ENCODE data around the gene OSBPL10.
"Not testable (repeated sequence)": the region's sequence is repeated elsewhere in the genome, so short reads cannot be mapped to it uniquely, and the experiment has no call there.

The OSBPL10 gene

GRCh38 chr3:31882431-31882830 lies 98.6 kb downstream of the OSBPL10 start:
- no peak for DNase-seq

- no peak for DNase-seq
These were observed 100.5 kb downstream of the OSBPL10 start for GRCh38 chr3:31880482-31881078.

- DNase-seq, result peak; percentile 64
These were observed 101.0 kb downstream of the OSBPL10 start for GRCh38 chr3:31880020-31880419.

DNA sequence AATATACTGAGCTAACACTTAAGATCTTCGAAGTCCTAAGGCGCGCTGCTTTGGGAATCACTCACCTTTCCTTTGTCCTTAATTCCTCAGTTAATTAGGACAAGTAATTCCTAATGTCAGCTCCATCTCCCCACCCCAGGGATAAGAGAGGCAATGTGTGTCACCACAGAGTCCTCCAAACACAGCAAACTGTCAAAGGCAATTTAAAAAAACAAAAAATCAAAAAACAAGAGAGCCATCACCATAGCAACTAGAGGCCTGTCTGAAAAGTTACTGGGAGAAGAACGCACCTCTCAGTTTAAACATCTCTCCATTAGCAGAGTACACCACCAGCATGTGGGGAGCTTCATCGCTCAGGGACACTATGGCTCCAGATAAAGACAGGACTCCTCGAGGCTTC lies 101.7 kb downstream of the OSBPL10 start:
- DNase-seq, result no peak

DNA sequence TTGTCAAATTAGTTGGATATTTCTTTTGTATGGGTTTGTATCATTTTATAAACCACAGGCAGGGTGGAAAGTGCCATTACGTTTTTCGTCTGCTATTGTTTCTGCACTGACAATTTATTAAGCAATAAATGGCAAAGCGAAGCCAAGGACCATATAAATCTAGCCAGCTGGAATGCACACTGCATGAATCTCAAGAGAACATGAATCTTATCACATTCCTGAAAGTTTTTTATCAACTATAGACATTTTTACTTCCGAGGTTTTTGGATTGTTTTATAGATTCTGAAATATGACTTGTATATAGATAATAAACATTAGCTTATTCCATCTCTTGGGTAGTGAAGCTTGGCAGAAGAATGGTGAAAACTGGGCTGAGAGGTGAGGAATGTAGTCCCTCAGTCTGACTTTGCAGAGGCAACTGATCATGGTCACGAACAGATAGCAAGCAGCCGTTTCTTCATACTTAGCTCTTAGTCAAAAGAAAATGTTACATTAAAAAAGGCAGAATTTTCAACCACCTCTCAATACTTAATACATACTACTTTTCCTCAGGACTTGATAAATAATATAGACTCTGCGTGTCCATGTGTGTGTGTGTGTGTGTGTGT lies 102.7 kb downstream of the OSBPL10 start:
- DNase-seq, result no peak

GRCh38 chr3:31876331-31876730 lies 104.7 kb downstream of the OSBPL10 start:
- DNase-seq, result no peak

- DNase-seq, result no peak
These were observed 105.6 kb downstream of the OSBPL10 start for GRCh38 chr3:31875437-31875836.

DNA sequence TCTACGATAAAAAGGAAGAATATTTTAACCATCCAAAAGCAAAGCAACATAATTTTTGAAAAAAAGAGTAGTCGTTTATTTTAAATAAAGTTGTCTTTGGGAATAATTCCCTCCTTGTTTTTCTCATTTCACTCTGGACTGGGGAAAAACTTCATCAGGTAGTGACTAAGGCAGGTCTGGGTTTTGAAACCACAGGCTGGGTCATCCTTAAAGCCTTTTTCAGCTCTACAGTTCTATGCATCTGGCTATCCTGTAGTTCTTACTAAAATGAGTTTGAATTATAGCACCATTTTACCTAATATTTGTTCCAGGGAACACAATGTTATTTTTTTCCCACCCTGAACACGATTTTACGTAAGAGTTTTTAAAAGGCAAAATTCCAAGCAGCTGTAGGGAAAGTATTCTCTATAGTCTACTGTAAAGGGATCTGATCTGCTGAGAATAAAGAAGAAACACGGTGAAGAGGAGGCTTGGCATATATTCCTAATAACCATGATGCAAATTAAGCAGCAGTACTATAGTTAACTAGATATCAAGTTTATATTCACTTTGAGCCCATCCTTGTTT lies 107.7 kb downstream of the OSBPL10 start:
- DNase-seq, result no peak

DNA sequence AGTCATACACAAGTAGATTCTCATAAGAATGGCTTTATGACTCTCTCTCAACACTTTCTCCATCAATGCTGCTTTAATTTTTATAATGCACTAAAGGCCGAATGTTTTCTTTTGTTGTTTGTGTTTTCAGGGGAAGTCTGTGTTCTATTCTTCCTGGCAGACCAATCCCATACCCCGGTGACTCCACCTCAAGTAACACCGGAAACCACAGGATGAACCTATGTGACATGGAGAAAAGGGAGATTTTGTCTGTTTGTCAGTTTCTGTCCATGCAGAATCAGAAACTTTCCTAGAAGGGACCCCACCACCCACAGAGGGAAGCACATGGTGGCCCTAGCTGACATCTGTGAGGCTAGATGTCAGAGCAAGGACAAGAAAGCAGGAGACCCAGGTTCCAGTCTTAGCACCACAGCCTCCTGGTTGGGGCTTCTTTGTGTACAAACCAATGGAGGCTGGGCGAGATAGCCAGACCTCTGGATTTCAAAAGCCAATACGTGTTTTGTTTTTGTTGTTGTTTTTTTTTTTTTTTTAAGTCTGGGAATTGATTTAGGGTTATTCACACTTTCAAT lies 109.0 kb downstream of the OSBPL10 start:
- DNase-seq, result no peak

DNA sequence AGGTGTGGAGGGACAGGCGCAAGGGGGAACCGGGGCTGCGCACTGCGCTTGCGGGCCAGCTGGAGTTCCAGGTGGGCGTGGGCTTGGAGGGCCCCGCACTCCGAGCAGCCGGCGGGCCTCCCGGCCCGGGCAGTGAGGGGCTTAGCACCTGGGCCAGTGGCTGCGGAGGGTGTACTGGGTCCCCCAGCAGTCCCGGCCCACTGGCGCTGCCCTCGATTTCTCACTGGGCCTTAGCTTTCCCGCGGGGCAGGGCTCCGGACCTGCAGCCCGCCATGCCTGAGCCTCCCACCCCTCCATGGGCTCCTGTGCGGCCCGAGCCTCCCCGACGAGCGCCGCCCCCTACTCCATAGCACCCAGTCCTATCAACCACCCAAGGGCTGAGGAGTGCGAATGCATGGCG lies 111.0 kb downstream of the OSBPL10 start:
- DNase-seq, result not testable (repeated sequence)

DNA sequence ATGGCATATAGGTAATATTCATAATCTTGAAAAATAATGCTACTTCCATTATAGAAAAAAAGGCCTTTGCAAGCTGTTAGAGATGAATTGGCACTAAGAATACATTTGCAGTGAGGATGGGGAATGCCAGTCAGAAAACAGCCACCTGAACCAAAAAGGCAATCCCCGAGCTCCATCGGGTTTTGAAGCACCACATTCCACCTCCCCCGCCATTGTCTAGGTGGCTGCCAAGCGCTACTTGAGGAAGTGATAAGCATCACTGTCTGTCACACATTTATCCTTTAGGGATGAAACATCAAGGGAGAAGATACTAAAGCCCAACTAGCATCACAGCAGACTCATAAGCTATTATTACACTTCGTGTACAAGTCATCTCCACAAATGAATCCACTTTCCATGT lies 112.8 kb downstream of the OSBPL10 start:
- DNase-seq, result no peak

GRCh38 chr3:31862666-31863279 lies 118.3 kb downstream of the OSBPL10 start:
- DNase-seq, result no peak

DNA sequence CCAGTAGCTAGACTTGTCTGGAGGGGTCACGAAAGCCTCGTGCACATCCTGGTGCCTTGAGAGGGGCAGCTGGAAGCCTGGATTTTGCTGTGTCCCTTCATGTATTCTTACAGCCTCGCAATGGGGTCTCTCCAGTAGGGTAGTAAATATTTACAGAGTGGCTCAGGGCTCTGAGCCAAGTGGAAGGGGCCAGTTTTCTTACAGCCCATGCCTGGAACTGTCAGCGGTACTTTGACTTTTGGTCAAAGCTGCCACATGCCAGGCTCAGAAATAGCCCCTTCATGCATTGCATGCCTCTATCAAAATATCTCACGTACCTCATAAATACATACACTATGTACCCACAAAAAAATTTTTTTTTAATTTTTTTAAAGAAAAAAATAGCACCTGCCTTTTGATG lies 119.2 kb downstream of the OSBPL10 start:
- DNase-seq, result no peak

- not testable (repeated sequence) for DNase-seq
These were observed 120.4 kb downstream of the OSBPL10 start for GRCh38 chr3:31860642-31861041.

DNA sequence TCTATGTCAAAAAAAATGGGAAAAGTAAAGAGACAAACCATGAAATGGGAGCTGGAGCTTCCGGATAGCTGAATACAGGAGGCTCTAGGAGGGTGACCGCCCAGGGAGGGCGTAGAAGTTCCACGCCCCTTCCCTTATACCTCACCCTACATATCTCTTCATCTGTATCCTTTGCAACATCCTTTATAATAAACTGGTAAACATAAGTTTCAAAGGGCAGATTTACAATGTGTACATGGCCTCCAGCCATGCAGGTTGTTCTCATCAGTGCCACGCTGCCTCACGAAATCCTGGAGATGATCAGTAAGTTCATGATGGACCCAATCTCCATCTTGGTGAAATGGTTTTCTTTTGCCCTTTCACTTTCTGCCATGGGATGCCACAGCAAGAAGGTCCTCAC lies 121.8 kb downstream of the OSBPL10 start:
- DNase-seq, result no peak

- DNase-seq, result no peak
These were observed 122.6 kb downstream of the OSBPL10 start for GRCh38 chr3:31858439-31858838.

GRCh38 chr3:31853580-31853979 lies 127.5 kb downstream of the OSBPL10 start:
- DNase-seq, result no peak

DNA sequence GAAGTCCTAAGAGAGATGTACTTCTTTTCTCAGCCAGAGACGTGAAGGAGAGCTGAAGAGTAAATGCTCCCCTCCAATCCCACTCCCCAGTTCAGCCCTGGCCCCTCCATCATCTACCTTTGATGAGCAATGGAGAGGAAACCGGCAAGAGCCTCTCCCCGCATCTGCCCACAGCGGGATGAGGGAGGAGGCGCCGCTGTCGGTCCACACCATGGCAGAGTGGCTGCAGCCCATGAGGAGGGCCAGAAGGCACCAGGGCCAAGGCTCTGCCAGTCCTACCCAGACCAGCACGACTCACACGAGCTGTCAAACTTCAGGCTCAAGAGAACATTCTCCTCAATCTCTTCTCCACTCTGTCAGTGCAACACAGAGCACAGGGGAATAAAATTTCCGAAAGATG lies 129.8 kb downstream of the OSBPL10 start:
- DNase-seq, result no peak

- DNase-seq, result no peak
These were observed 132.2 kb downstream of the OSBPL10 start for GRCh38 chr3:31848911-31849310.

DNA sequence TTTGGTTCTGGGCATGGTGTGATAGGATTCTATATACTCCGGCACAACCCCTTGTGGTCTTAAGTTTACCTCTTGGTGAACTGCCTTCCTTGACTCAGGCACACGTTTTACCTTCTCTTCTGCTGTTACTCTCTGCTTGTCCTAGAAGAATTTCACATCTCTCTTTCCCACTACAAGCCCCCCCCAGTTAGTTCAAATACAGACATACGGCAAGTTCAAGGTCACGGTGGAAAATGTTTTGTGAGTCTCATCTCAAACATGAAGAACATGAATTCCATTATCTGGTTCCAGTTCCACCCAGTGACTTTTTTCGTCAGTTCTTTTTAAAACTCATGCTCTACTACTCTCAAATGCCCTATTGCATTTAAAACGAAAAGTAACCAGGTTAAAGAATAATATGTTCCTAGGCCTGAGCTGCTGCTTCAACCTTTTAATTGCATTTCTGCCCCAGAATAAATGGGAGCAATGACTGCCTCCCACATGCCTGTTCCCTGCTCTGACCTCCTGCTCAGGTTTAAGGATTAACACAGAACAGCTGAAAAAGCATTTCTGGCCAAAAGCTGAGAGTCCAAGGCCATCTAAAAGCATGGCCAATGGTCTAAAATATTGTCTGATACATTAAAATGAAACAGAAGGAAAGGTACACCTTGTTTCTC lies 132.8 kb downstream of the OSBPL10 start:
- no peak for DNase-seq

DNA sequence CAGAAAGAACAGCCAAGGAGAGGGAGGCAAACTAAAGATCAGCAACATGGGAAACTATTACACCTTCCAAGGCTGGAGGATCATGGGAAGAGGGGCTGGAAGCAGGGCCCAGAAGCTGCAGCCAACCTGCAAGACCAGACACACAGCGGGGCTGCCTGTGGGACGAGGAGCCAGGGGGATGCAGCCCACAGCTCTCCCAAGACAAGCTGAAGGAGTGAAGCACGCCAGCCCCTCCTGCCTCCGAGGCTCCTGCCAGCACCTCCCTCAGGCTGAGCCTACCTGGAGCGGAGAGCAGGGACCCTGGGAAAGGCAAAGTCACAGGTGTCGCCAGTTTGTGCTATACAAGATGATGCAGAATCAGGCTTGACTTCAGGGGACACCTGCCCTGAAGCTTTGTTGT lies 133.3 kb downstream of the OSBPL10 start:
- DNase-seq, result no peak

DNA sequence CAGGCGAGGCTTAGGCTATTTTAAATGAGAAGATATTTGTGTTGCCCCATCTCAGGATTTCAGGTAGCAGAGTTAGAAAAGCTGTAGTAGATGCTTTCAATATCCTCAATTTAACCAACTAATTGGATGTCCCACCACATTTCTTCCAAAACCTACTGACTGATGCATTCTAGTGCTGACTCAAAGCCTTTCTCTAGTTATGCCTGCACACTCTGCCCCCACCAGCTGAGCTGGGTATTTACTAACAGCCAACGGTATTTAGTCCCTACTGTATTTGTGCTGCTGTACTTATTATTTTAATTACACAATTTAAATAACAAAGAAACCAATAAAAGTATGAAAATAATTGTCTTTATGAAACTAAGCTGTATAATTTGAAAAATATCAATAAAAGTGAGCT lies 139.5 kb downstream of the OSBPL10 start:
- no peak for DNase-seq

GRCh38 chr3:31840252-31840651 lies 140.8 kb downstream of the OSBPL10 start:
- no peak for DNase-seq

Data from hematopoietic multipotent progenitor cell treated with erythropoietin and hydrocortisone succinate and interleukin-3 and kit ligand, for 4 days (in vitro differentiated cells).